ENCODE measurements around the gene CDK12. TPM values are rescaled to one million over a fixed set of nuclear protein-coding genes. Genes with fewer than 3 reads are reported as not detected.

CDK12 gene
- total RNA-seq, 4 donors from 2014 or later, result 39.3 to 50.4 (median 40.7) TPM

DNA sequence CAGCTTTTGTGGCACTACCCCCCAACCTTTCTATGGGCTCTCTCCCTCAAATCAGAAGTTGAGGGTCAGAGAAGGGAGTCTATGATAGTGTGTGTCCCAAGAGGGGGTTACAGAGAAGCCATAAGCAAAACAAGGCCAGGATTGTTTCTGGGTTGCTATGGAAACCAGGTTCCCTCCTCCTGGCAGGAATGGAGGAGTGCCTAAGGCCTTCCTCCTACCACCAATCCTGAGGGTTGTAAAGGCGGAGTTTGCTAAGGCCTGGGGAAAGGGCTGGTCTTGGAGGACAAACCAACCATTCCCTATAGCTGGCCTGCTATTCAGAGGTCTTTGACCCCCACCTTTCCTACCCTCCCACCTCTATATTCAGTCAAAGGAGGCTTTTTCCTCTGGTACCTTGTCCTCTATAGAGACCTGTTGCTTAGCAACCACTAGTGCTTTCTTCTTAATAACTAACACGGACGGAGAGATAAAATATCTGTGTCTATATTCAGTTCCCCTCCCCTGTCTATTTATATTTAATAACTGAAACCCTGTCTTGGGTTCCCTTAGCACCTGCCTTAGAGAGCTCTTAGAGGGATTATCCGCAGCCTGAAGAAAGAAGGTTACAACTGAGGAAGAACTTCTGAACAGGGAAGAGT lies 103.0 kb downstream of the CDK12 start:
- Histone ChIP-seq H3K9me3 (no peaks in the 10 kb centered on the region), H3K27ac (no peak overlapping the region), H3K4me1 (peaks cover 0 to 2% (median 0%) of the 10 kb centered on the region in 4 donors), H3K27me3 (no peaks in the 10 kb centered on the region), H3K4me3 (no peak overlapping the region), H3K36me3 (peaks cover 0 to 85% (median 5%) of the 10 kb centered on the region in 3 donors)
- 82 to 83% methylated on average over 4 of the region's 4 CpGs for WGBS, 2 donors
- DNase-seq (ENCODE audit: low spot score in 2 of 2), result no peak
- TF ChIP-seq EP300 (IDR thresholded peaks at IDR 0.05), result no peak

DNA sequence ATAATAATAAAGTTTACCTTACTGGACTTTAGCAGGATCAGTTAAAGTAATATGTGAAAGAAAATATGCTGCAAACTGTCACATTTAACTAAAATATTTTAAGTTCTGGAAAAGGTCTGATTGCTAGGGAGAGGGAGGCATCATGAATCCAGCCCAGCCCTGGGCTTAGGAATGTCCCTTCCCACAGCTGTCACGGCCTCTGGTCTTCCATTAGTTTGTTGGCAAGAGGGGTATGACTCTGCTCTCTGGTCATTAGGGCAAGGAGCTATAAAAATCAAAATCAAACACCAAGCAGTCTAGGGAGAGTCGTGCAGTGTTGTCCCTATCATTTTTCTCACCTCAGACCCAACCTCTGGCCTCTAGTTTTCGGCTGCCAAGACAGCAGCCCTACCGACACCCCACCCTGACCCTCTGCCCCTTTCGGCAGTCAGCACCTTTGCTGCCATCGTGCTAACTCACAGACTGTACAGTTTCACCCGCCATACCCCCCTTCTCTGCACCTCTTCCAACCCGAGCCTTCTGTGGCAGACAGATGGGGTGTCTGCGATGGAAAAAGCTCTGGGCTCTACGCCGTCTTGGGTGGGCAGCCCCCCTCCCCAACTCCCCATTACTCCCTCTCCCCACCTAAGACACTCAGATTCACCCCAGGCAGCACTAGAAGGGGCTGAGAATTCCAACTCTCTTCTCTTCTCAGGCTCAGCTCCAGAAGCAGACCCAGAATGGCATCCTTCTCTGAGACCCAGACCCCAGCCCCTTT lies 105.0 kb downstream of the CDK12 start:
- Histone ChIP-seq H3K36me3 (peaks cover 0 to 85% (median 5%) of the 10 kb centered on the region in 3 donors), H3K4me1 (peaks cover 0 to 2% (median 0%) of the 10 kb centered on the region in 4 donors), H3K27ac (no peak overlapping the region), H3K4me3 (no peak overlapping the region), H3K27me3 (no peaks in the 10 kb centered on the region), H3K9me3 (peaks cover 0 to 5% (median 0%) of the 10 kb centered on the region in 4 donors)
- TF ChIP-seq EP300 (IDR thresholded peaks at IDR 0.05), result no peak
- TF ChIP-seq POLR2A (IDR thresholded peaks at IDR 0.05), result no peak
- TF ChIP-seq, protein P1, sequence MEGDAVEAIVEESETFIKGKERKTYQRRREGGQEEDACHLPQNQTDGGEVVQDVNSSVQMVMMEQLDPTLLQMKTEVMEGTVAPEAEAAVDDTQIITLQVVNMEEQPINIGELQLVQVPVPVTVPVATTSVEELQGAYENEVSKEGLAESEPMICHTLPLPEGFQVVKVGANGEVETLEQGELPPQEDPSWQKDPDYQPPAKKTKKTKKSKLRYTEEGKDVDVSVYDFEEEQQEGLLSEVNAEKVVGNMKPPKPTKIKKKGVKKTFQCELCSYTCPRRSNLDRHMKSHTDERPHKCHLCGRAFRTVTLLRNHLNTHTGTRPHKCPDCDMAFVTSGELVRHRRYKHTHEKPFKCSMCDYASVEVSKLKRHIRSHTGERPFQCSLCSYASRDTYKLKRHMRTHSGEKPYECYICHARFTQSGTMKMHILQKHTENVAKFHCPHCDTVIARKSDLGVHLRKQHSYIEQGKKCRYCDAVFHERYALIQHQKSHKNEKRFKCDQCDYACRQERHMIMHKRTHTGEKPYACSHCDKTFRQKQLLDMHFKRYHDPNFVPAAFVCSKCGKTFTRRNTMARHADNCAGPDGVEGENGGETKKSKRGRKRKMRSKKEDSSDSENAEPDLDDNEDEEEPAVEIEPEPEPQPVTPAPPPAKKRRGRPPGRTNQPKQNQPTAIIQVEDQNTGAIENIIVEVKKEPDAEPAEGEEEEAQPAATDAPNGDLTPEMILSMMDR (IDR thresholded peaks at IDR 0.05), result no peak
- DNase-seq (ENCODE audit: low spot score in 2 of 2), result no peak
- 80 to 83% methylated on average over 11 of the region's 11 CpGs for WGBS, 2 donors

DNA sequence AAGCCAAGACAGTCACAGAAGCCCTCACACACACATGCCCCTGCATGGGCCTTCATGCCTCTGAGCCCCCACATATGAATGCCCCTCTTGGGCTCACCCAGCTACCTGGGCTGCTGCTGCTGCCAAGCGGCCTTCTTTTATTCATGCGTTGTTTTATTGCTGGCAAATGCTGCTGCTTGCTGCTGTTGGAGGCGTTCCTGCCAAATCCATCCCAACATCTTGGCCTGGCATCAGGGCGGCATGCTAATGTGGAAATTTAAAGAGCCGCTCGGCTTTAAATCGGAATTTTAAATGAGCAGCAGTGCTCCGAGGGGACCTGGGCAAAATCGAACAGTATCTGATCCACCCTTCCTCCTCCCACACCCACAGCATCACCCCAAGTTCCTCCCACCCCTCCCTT lies 107.4 kb downstream of the CDK12 start:
- no peak overlapping the region for H3K27ac ChIP-seq
- H3K4me1 ChIP-seq, result peaks cover 0 to 12% (median 3%) of the 10 kb centered on the region in 4 donors
- peaks cover 0 to 83% (median 5%) of the 10 kb centered on the region in 3 donors for H3K36me3 ChIP-seq
- H3K4me3 ChIP-seq, result no peak overlapping the region
- H3K27me3 ChIP-seq, result no peaks in the 10 kb centered on the region
- TF ChIP-seq EP300 (IDR thresholded peaks at IDR 0.05) (no peak), POLR2A (IDR thresholded peaks at IDR 0.05) (no peak)
- TF ChIP-seq, protein P1 (IDR thresholded peaks at IDR 0.05), result no peak
- peaks cover 0 to 8% (median 0%) of the 10 kb centered on the region in 4 donors for H3K9me3 ChIP-seq
- DNase-seq (ENCODE audit: low spot score in 2 of 2), result no peak
- 79 to 87% methylated on average over 9 of the region's 9 CpGs for WGBS, 2 donors

DNA sequence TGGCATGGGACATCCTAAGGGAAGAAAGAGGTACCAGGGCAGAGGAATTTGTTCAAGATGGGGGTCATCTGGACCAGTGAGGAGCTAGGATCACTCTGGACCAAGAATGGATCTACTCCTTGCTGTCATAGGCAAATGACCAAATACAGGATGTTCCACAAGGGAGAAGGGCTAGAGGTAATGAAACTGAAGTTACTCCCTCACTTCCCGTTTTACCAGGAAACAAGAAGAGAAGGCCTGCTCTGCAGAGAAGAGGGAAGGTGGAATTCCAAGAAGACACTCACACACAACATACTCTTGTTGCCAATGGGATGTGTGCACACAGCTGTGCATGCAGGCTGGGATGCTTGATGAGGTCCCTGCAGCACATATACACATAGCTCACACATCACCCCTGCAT lies 107.8 kb downstream of the CDK12 start:
- Histone ChIP-seq H3K4me1 (peaks cover 0 to 15% (median 4%) of the 10 kb centered on the region in 4 donors), H3K27me3 (no peaks in the 10 kb centered on the region), H3K36me3 (peaks cover 0 to 81% (median 5%) of the 10 kb centered on the region in 3 donors), H3K27ac (no peak overlapping the region), H3K9me3 (peaks cover 0 to 8% (median 0%) of the 10 kb centered on the region in 4 donors), H3K4me3 (no peak overlapping the region)
- TF ChIP-seq, protein P1 (IDR thresholded peaks at IDR 0.05), result no peak
- no peak for TF ChIP-seq EP300 (IDR thresholded peaks at IDR 0.05)
- no peak for TF ChIP-seq POLR2A (IDR thresholded peaks at IDR 0.05)
- no peak for DNase-seq (ENCODE audit: low spot score in 2 of 2)
- 50 to 64% methylated on average over 1 of the region's 1 CpG for WGBS, 2 donors

DNA sequence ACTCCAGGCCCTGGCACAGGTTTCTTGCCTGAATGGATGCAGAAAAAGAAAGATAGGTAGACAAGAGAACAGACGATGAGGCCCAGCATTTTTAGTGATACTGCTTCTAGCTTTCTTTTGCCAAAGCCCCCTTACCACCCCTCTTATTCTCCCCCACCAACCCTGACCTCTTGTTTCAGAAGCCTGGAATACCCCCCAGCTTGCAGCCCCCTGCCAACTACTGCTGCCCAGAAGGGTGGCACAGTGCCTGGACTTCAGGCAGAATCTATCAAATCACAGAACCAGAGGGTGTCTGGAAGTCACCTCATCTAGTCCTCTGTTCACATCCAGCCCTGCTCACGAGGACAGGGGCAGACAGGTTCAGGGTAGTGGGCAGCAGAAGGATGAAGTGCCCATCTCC lies 110.8 kb downstream of the CDK12 start:
- TF ChIP-seq, protein P1 (IDR thresholded peaks at IDR 0.05), result no peak
- TF ChIP-seq POLR2A (IDR thresholded peaks at IDR 0.05), result no peak
- TF ChIP-seq EP300 (IDR thresholded peaks at IDR 0.05), result no peak

More for the DNA sequence above, 110.8 kb downstream of the CDK12 start:
- Histone ChIP-seq H3K9me3 (peaks cover 0 to 8% (median 0%) of the 10 kb centered on the region in 4 donors), H3K4me1 (peaks cover 0 to 18% (median 4%) of the 10 kb centered on the region in 4 donors), H3K36me3 (peaks cover 0 to 51% (median 0%) of the 10 kb centered on the region in 3 donors), H3K4me3 (no peak overlapping the region), H3K27ac (no peak overlapping the region), H3K27me3 (no peaks in the 10 kb centered on the region)
- no peak for DNase-seq (ENCODE audit: low spot score in 2 of 2)
- WGBS, 2 donors, result 90 to 98% methylated on average over 2 of the region's 2 CpGs
